GM12891 (cell line): ENCODE results near the gene FBXO10.

Source experiments
- PAX5 ChIP-seq: IDR thresholded peaks from 2 replicates; pipeline ENCODE4 v1.6.1; 2011; ENCODE audit warnings: low read length, moderate library complexity, mild to moderate bottlenecking; ENCODE audit not compliant: insufficient read depth, severe bottlenecking
- POLR2A ChIP-seq: IDR thresholded peaks from 2 replicates; pipeline ENCODE4 v1.6.1; 2011; ENCODE audit warnings: low read depth, low read length, control low read depth
- POLR2AphosphoS5 ChIP-seq: IDR thresholded peaks from 2 replicates; pipeline ENCODE4 v1.6.1; 2011; ENCODE audit warnings: low read depth, low read length, control low read depth
- POU2F2 ChIP-seq: IDR thresholded peaks from 2 replicates; pipeline ENCODE4 v1.6.1; 2011; ENCODE audit warnings: low read depth, mild to moderate bottlenecking, control low read depth, low read length, moderate library complexity
- SPI1 ChIP-seq: IDR thresholded peaks from 2 replicates; pipeline ENCODE4 v1.6.1; 2011; ENCODE audit warnings: low read depth, low read length, control low read depth
- TAF1 ChIP-seq: IDR thresholded peaks from 2 replicates; pipeline ENCODE4 v1.6.1; 2011; ENCODE audit warnings: low read depth, low read length, control low read depth

- TF ChIP-seq POLR2A (no peak), POLR2AphosphoS5 (no peak), TAF1 (no peak), PAX5 (no peak), SPI1 (no peak), POU2F2 (no peak)
Measured at GRCh38 chr9:37517923-37518322, 58.3 kb downstream of the FBXO10 start.
